ENCODE data around the gene PAPSS2. TPM values are rescaled to one million over a fixed set of nuclear protein-coding genes. Genes with fewer than 3 reads are reported as not detected.

PAPSS2 gene
- total and polyA plus RNA-seq, 2 donors (not counting 3 experiments of a cell fraction or from before 2014, with no cell fraction given) = 27.9 to 82.6 TPM

GRCh38 chr10:87677595-87677994 is 17.9 kb downstream of the PAPSS2 start:
- BruUV-seq (replicated peaks) = no TSS peak
- H3K36me3 ChIP-seq (ENCODE audit: control insufficient read depth in 2 of 2, extremely low read depth in 1 of 2, insufficient read depth in 2 of 2, low read length in 2 of 2) = no peaks in the 10 kb centered on the region
- no peak overlapping the region for H3K27ac ChIP-seq (ENCODE audit: insufficient read depth, low read depth, low read length)
- H3K9me3 ChIP-seq (replicated peaks; ENCODE audit: control insufficient read depth, insufficient read depth, low read length) = no peaks in the 10 kb centered on the region
- no peak for FAIRE-seq
- no peaks in the 10 kb centered on the region for H3K27me3 ChIP-seq (ENCODE audit: control insufficient read depth in 2 of 2, insufficient read depth in 2 of 2, low read length in 2 of 2)
- H2AFZ ChIP-seq (ENCODE audit: low read depth, low read length) = no peak overlapping the region
- ChIA-PET CTCF (interaction anchor here (1.3 to 2.3 kb wide), 3 partner anchors 9 to 57 kb away, joined by 4 to 10 read pairs (median 4); no protein-coding TSS in a partner anchor), POLR2A (no interaction called here)
- no peaks in the 10 kb centered on the region for H4K20me1 ChIP-seq (replicated peaks; ENCODE audit: control insufficient read depth, extremely low read depth, insufficient read depth, low read length)
- H3K4me3 ChIP-seq (replicated peaks in 1 of 3; ENCODE audit: insufficient read depth in 1 of 3, low read depth in 1 of 3, low read length in 3 of 3) = no peak overlapping the region
- H3K4me2 ChIP-seq (ENCODE audit: insufficient read depth, low read length) = no peak overlapping the region
- peaks cover 23% of the 10 kb centered on the region for H3K79me2 ChIP-seq (ENCODE audit: control insufficient read depth, insufficient read depth, low read length)
- H3K9ac ChIP-seq (replicated peaks; ENCODE audit: extremely low read depth, insufficient read depth, low read length) = no peak overlapping the region
- TF ChIP-seq POLR2A (IDR thresholded peaks at IDR 0.05; ENCODE audit: low read depth, low read length) (no peak), POLR2AphosphoS5 (IDR thresholded peaks at IDR 0.05; ENCODE audit: insufficient read depth, low read depth, low read length) (no peak), JUN (IDR thresholded peaks at IDR 0.05; ENCODE audit: borderline replicate concordance, insufficient read depth, insufficient read length, low read depth) (no peak), MYC (IDR thresholded peaks at IDR 0.05; ENCODE audit: low read depth, low read length) (no peak), MAX (IDR thresholded peaks at IDR 0.05; ENCODE audit: insufficient read depth, insufficient read length) (no peak), EZH2 (IDR thresholded peaks at IDR 0.05; ENCODE audit: borderline replicate concordance, low read depth, low read length, severe bottlenecking) (no peak), CTCF (IDR thresholded peaks at IDR 0.05; ENCODE audit: extremely low read depth in 1 of 2, insufficient read depth in 1 of 2, low read depth in 1 of 2, low read length in 2 of 2) (no peak), FOS (IDR thresholded peaks at IDR 0.05; ENCODE audit: borderline replicate concordance, insufficient read depth, low read length) (no peak), GATA2 (IDR thresholded peaks at IDR 0.05; ENCODE audit: insufficient read depth, insufficient read length, low read depth, low read length) (no peak)
- dilution Hi-C loops (cut with MboI; ENCODE audit: extremely low pct_ligation_motif_present, low sequenced_read_pairs) (no loop called here), intact Hi-C loops (cut with micrococcal nuclease) (no loop called here)
- H3K9me1 ChIP-seq (replicated peaks; ENCODE audit: control insufficient read depth, extremely low read depth, insufficient read depth, low read length) = no peaks in the 10 kb centered on the region
- no peak for DNase-seq (ENCODE audit: low read depth, low spot score)
- peaks cover 11% of the 10 kb centered on the region for H3K4me1 ChIP-seq (ENCODE audit: control insufficient read depth, extremely low read depth, insufficient read depth, low read length)

Data from endothelial cell of umbilical vein (primary cell).